Fibroblast of lung (primary cell): ENCODE results near the gene EHMT1.

Experiments
- CTCF ChIP-seq, 2 donors: IDR thresholded peaks in 1 of 2; conservative IDR thresholded peaks in 1 of 2; 1 replicate in 1 of 2; 2 replicates in 1 of 2; pipeline ENCODE4 v1.5.1; 2011 to 2012; ENCODE audit warnings: low read length in 2 of 2, control low read depth in 1 of 2, inconsistent platforms in 1 of 2, low read depth in 1 of 2, mild to moderate bottlenecking in 1 of 2
- EZH2 ChIP-seq: IDR thresholded peaks from 2 replicates; pipeline ENCODE4 v1.5.1; 2012; ENCODE audit warnings: low read length, control low read depth, mild to moderate bottlenecking; ENCODE audit errors: missing control alignments

GRCh38 chr9:137834846-137835546 lies 216.2 kb downstream of the EHMT1 start:
- TF ChIP-seq CTCF (conservative IDR thresholded peaks at IDR 0.05 in 1 of 2, IDR thresholded peaks at IDR 0.05 in 1 of 2; ENCODE audit: low read depth in 1 of 2, low read length in 2 of 2) (no peak), EZH2 (no peak)
